Uterus (tissue), 2 donors: ENCODE data around the gene PAPOLB.

Experiments
- POLR2A ChIP-seq, 2 donors: fragments of 450-650 bp; IDR thresholded peaks; one replicate each; pipeline ENCODE4 v1.6.1; 2016; ENCODE audit warnings: antibody characterized with exemption in 2 of 2, mild to moderate bottlenecking in 1 of 2, moderate library complexity in 1 of 2
- TF ChIP-seq, protein P1 (sequence below), 4 experiments: fragments of 200-600 bp in 2 of 4; fragments of 450-650 bp in 2 of 4; sonication (generic) in 2 of 4; IDR thresholded peaks; one replicate each; pipeline ENCODE4 v1.5.1; 2016 to 2019; ENCODE audit warnings: antibody characterized with exemption in 4 of 4, mild to moderate bottlenecking in 2 of 4, moderate library complexity in 1 of 4

GRCh38 chr7:4894482-4894881 lies 32.7 kb upstream of the PAPOLB start:
- TF ChIP-seq POLR2A (IDR thresholded peaks at IDR 0.05), result no peak
- TF ChIP-seq, protein P1, sequence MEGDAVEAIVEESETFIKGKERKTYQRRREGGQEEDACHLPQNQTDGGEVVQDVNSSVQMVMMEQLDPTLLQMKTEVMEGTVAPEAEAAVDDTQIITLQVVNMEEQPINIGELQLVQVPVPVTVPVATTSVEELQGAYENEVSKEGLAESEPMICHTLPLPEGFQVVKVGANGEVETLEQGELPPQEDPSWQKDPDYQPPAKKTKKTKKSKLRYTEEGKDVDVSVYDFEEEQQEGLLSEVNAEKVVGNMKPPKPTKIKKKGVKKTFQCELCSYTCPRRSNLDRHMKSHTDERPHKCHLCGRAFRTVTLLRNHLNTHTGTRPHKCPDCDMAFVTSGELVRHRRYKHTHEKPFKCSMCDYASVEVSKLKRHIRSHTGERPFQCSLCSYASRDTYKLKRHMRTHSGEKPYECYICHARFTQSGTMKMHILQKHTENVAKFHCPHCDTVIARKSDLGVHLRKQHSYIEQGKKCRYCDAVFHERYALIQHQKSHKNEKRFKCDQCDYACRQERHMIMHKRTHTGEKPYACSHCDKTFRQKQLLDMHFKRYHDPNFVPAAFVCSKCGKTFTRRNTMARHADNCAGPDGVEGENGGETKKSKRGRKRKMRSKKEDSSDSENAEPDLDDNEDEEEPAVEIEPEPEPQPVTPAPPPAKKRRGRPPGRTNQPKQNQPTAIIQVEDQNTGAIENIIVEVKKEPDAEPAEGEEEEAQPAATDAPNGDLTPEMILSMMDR (IDR thresholded peaks at IDR 0.05), result no peak
